ENCODE data around the gene CEP128.
"Not testable (repeated sequence)": the region's sequence is repeated elsewhere in the genome, so short reads cannot be mapped to it uniquely, and the experiment has no call there.

The CEP128 gene

DNA sequence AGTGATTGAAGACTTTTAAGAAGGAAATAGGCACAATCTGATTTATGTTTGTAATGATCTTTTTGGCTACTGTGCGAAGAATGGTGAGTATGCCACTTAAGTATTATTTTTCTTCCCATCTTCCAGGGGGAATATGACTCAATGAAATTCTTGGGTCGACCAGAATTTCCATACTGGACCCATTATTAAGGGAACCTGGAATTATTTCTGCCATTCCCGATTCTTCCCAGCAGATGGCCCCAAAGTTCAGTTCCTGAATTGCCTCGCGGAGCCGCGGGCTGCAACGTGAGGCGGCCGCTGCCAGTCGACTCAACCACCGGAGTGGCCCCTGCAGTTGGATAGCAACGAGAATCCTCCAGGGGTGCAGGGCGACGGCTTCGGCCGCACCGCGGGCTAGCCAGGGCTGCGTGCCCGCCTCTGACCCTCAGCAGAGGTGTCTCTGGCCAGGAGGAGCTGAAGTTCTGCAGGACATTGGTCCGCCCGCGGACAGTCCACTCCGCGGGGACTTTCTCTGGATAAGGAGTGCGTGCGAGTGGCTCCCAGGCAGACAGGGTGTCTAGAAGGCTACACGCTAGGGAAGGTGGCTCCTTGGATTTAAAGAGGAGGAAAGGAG lies 13.3 kb upstream of the CEP128 start:
- DNase-seq (ENCODE audit: low read depth in 3 of 3), result peak; percentile 48 to 59 (median 55)

DNA sequence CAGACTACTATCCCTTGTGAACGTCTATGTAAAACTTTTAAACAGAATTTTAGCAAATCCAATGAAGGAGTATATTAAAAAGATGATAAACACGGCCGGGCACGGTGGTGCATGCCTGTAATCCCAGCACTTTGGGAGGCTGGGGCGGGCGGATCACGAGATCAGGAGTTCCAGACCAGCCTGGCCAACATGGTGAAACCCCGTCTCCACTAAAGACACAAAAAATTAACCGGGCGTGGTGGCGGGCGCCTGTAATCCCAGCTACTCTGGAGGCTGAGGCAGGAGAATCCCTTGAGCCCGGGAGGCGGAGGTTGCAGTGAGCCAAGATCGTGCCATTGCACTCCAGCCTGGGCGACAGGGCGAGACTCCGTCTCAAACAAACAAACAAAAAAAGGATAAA lies 11.7 kb upstream of the CEP128 start:
- not testable (repeated sequence) for DNase-seq (ENCODE audit: low read depth in 3 of 3)

DNA sequence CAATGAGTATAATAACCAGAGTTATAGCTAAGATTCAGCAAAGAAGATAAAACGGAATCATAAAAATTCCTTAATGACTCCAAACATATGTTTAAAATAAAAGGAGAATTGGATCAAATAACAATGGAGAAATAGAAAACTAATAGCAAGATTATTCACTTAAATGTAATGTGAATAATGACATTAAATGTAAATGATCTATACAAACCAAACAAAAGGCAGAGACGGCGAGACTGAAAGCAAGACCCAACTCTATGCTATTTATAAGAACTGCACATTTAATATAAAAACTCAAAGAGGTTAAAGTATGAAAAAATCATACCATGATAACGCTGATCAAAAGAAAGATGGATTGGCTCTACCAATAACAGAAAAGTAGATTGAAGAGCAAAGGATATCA lies 10.0 kb upstream of the CEP128 start:
- DNase-seq (ENCODE audit: low read depth in 3 of 3), result no peak

DNA sequence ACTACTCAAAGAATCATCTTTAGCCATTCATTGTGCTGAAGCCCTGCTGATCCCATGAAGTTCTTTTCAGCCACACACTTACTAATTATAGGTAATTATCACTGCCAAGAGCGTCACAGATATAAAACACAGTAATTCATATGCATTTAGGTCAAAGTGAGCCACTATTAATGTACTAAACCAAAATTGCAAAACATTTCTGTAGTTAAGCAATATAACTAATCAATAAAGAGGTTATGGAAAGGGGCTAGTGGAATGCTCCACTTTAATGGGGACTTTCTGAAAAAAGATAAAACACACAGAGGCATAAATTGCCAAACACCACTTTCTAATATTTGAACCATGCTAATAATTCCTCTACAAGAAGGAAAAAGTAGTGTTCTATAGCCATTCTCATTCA lies 6.8 kb upstream of the CEP128 start:
- DNase-seq (ENCODE audit: low read depth in 3 of 3), result no peak

DNA sequence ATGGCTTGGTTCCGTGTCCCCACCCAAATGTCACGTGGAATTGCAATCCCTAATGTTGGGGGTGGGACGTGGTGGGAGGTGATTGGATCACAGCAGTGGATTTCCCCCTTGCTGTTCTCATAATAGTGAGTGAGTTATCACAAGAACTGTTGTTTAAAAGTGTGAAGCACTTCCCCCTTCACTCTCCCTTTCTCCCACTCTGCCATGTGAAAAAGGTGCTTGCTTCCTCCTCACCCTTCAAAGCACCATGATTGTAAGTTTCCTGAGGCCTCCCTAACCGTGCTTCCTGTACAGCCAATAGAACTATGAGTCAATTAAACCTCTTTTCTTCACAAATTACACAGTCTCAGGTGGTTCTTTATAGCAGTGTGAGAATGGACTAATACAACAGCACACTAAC lies 5.3 kb upstream of the CEP128 start:
- no peak for DNase-seq (ENCODE audit: low read depth in 3 of 3)

DNA sequence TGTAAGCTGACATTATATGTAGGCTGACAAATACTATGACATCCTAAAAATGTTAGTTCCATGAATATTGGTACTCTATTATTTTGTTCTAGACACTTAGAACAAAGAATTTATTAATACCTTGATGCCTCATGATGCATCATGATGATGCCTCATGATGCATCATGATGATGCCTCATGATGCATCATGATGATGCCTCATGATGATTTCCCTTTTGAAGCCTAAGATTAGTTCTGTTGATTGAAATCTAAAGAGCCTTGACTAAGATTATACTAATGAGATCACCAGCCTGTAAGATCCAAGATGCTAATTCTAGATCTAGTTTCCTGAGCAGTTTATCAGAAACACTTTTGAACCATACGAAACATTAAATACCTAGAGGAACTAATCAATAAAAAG lies 4.6 kb upstream of the CEP128 start:
- DNase-seq (ENCODE audit: low read depth in 3 of 3), result no peak

DNA sequence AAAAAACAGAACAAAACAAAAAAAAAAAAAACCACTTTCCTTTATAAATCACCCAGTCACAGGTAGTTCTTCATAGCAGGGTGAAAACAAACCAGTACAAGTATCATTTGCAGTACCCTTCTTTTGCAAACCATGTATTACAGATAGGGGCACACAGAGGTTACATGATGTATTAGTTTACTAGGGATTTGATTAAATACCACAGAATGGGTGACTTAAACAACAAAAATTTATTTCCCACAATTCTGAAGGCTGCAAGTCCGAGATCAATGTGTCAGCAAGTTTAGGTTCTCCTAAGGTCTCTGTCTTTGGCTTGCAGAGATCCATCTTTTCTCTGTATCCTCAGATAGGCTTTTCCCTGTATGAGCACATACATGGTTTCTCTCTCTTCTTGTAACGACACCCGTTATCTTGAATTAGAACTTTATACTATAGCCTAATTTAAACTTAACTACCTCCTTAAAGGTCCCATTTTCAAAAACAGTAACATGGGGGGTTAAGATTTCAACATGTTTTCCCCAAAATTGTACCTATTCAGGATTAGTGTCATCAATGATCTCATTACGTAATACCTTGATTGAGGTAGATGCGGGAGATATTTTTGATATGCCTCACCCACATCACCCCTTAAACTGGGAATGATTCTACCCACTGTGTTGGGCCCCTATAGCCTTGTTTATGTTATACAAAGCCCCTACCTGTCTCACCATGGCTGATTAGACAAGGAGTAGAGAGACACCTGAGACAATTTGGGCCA lies 3.5 kb upstream of the CEP128 start:
- no peak for DNase-seq (ENCODE audit: low read depth in 3 of 3)

DNA sequence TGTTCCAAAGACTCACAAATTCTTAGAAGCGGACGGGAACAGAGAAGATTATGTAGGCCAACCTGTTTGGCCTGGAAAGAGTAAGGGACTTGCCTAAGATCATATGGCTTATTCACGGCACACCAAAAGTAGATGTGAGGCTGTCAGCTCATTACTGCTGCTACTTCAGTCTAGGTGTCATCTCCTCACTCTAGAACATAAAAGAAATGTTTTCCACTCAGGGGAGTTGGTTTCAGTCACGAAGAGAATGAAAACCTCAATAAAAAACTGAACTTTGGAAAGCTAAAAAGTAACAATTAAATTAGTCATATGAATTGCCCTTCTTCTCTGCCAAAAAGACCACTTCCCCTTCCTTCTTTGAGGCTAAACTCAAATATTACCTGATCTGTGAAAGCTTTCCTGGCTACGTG lies 658 bp upstream of the CEP128 start:
- no peak for DNase-seq (ENCODE audit: low read depth in 3 of 3)

DNA sequence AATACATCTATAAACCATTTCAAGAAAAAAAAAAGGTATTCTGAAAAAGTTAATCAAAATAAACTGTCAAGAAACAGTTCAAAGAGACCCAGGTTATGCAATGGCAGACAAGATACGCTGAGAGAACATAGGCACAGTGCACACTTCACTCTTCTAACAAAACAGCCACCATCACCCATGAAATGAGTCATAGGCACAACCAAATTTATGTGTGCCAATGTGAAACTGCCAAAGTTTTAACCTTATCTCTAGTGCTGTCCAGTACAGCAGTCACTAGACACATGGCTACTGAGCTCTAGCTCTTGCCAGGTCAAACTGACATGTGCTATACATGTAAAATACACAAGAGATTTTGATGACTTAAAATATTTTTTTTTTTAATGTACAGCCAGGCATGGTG lies 1.4 kb downstream of the CEP128 start:
- no peak for DNase-seq (ENCODE audit: low read depth in 3 of 3)

DNA sequence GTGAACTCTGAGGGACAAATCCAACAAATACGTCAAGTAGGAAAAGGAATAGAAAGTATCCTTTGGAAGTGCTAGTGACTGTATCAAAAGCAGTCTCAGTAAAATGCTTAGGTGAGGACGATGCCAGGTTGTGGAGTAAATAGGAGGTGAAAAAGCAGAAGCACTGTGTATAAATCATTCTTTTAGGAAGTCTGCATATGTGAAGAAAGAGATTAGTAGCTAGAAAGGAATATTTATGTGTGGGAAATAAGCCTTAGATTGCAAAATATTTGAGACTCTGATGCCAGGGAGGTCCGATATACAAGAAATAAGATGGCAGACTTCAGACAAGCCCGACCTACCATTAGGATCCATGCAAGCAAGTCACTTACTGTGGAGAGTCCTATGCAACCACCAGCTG lies 7.9 kb downstream of the CEP128 start:
- DNase-seq (ENCODE audit: low read depth in 3 of 3), result no peak

DNA sequence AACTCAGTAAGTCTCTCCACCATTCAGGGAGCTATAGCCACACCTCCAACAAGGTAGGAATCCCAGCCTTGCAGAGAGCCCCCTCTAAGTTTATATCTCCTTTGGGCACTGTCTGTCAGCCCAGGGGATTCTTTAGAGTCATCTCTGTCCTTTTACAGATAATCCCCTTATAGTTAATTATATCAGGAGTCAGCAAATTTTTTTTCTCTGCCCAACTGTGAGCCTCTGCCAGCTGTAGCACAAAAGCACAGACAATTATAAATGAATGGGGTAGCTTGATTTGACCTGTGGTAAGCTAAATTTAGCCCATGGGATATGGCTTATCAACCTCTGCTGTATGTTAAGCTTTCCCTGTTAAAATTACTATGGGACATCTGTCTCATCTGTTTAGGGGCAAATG lies 8.3 kb downstream of the CEP128 start:
- DNase-seq (ENCODE audit: low read depth in 3 of 3), result no peak

DNA sequence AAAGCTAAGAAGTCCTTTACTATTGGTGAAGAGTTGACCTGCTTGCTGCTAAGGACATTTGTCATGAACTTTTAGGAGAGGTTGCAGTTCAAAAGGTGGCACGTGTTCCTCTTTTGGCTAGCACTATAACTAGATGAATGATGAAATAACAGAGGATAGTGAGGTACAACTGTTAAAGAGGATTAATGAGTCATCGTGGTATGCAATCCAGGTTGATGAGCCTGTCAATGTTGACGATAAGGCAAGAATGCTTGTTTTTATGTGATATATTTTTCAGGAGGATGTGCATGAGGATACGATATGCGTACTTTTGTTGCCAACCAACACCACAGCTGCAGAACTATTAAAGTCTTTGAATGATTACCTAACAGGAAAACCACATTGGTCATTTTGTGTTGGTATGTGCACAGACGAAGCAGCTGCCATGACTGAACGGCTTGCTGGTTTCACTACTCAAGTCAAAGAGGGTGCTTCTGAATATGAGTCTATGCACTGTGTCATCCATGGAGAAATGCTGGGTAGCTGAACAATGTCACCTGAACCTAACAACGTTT lies 10.6 kb downstream of the CEP128 start:
- peak in 2 of 3 donors; percentile 21 to 29 for DNase-seq (ENCODE audit: low read depth in 3 of 3)

DNA sequence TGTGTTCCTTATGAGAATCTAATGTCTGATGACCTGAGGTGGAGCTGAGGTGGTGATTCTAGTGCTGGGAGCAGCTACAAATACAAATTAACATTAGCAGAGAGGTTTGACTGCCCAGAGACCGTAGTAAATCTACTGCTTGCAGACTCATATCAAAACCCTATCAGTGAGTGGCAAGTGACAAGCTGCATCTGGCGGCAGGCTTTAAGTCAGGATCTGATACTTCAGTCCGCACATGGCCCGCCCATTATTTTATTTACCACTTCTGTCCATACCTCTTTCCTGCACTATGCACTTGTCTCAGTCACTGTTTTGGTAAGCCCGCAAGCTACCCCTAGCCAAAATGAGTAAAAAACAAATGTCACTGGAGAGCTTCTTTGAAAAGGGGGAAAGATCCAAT lies 11.4 kb downstream of the CEP128 start:
- DNase-seq (ENCODE audit: low read depth in 3 of 3), result no peak

DNA sequence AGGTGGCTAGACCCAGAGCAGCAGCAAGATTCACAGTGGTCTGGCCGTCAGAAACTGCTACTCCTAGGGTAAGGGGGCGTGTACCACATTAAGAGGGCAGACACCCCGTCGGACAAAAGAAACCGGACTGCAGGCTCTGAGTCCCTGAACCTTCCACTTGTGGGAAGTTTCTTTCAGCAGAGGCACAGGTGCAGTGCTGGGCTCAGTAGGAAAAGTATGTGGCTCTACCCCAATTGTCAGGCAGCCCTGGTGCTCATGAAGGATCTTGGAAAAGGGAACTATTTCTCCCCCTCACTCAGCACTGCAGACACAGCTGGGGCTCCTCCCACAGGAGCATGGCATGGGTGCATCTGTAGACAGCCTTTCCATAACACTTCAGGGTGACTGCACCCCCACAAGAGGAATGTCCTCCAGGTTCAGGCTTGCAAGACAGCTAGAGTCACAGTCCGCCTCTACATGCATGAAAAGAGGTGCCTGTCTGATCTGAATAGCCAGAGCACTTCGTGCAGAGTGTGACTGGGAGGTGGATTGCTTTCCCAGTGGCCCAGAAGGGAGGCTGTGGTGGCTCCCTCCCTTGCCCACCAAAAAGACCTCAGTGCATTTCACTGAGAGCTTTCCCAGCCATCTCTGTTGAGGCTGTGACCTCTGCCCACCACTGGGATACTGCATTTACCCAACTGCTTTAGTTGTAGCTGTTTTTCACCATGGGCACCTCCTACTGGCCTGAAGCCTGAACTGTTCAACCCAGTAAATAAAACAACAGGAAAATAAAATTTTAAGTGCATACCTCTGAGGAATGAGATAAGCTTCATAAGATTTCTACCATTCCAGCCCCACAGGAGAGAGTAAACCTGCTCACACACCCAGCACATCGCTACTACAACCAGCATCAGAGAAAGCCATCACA lies 14.2 kb downstream of the CEP128 start:
- no peak for DNase-seq (ENCODE audit: low read depth in 3 of 3)

DNA sequence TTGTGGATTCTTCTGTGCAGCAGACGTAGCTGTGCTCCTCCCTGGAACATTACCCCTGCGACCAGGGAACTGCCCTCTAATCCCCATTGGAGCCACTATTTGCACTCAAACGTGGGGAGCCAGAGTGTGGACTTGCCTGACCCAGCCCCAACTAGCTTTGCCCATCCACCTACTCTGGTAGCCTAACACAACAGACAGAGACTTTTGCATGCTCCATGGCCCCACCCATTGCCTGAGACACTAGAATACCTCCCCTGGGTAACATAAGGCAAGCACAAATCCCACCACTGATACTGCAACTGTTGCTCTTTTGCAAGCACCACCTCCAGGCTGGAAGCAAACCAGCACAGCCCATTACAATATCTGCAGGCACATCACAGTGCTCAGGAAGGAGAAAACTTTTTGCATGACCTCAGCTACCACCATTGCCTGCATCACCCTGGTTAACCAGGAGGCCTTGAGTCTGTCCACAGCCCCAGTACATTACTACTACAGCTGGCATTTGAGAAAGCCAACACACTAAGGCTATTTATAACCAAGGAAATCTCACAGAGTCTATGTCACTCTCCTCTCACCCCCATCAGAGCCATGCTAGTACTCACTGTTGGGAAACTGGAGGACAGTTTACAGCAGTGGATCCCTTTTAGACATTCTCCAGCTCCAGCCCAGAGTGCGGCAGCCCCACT lies 15.0 kb downstream of the CEP128 start:
- DNase-seq (ENCODE audit: low read depth in 3 of 3), result no peak

DNA sequence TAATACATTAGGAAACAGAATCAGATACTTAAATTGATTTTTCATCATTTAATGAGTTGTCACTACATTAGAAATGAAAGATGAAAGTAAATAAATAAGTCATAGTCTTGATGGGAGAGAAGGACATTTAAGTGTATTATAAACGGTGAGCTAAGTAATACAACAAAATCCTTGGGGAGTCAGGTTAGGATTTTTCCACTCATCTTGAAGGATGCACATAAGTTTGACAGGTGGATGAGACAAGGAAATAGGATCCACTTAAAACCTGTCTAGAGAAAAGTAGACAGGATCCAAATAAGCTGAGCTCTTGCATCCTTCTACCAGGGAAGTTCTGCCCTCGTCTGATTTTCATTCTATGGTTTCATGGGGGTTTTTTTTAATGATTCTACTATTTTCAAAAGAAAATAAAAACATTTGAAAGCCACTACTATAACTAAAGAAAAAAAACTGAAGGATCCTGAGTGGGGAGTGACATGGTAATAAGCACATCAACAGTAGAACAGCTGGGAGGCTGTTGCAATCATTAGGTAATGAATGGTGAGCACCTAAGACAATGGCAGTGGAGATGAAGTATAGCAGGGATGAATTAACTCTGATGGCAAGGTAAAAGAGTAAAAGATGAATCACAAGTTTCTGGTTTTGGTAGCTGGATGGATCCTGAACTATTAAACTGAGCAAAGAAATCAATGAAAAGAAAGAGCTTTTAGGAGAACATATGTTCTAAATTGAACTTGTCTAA lies 17.0 kb downstream of the CEP128 start:
- DNase-seq (ENCODE audit: low read depth in 3 of 3), result no peak

DNA sequence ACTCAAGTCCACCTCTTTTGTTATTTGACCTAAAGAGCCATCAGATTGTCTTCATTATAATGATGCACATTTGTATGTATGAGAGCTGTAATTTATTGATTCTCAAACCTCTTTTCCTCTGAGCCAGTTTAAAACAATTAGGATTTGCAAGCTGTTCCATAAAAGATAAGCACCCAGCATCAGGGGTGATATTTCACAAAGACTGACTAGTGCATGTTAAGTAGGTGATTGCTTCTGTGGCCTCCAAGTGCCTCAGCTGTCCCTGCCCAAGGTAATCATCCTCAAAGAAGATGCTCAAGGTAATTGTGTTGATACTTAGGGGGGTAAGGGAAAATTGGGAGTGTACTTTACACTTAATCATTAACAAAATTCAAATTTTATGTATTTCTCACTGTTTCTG lies 18.2 kb downstream of the CEP128 start:
- DNase-seq (ENCODE audit: low read depth in 3 of 3), result no peak

DNA sequence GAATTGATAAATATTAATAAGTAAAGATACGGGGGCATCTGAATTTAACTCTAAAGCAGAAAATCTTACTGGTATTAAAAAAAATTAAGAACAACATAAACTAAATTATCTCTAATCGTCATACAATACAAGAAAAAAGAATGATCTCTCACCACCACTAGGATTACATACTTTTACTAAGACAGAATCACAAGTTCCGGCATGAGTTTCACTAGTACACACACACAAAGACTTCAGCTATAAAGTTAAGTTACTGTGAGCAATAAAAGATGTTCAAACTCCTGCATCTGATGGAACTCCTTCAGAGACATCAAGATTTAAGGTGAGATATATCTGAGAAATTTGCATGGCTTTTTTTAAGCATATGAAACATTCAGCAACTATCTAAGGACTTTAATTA lies 21.9 kb downstream of the CEP128 start:
- DNase-seq (ENCODE audit: low read depth in 3 of 3), result no peak

DNA sequence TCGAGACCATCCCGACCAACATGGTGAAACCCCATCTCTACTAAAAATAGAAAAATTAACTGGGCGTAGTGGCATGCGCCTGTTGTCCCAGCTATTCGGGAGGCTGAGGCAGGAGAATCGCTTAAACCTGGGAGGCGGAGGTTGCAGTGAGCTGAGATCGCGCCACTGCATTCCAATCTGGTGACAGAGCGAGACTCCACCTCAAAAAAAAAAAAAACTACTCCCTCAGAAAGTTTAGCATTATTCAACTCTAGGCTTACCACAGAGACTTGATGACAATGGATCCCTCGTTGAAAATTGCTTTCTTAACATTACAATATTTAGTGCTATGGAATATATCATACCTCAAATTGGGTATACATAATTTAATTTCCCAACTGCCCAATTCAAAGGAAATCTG lies 29.5 kb downstream of the CEP128 start:
- DNase-seq (ENCODE audit: low read depth in 3 of 3), result not testable (repeated sequence)

DNA sequence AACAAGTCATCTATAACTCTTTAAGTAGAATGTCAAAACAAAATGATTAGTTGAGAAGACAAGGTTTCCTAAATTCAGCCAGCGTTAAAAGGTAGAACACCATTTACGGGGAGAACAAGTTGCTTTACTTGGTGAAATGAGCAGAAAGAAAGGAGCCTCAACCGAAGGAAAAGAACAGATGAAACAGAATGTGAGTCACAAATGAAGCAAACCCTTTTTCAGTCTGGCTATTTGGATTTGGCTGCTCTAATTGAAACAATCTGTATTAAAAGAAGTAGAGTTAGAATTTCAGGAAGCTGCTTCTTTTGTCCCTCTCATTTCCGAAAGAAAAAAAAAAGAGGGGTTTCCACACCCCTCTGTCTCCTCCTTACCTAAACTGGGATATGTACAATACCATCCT lies 34.6 kb downstream of the CEP128 start:
- no peak for DNase-seq (ENCODE audit: low read depth in 3 of 3)

DNA sequence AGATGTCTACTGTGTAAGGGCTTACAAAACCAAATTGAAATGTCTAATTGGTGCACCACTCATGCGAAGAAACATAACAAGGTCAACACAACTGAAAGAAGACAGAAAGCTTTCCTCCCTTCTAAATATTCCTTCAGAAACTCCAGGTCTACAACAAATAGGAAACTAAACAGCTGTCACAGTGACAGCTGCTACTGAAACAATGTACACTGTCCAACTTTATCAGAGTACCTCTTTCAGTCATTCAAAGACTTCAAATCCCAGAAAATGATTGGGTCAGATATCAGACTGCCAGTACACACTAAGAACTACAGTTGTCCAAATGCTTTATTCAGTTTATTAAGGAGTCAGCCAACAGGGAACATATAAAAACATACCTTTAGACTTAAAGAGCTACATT lies 35.2 kb downstream of the CEP128 start:
- no peak for DNase-seq (ENCODE audit: low read depth in 3 of 3)
